HFF-Myc (cell line): ENCODE measurements around the gene KPNA1.

Experiments used
- DNase-seq: peaks from one replicate; pipeline ENCODE4 v3.0.0-alpha.2; 2011; ENCODE audit warnings: low read depth; ENCODE audit errors: extremely low read depth
- H3K4me3 ChIP-seq: replicated peaks from 2 replicates; pipeline ENCODE4 v1.5.1; 2011; ENCODE audit warnings: low read depth, mild to moderate bottlenecking, control low read depth, low read length
- CTCF ChIP-seq: IDR thresholded peaks from 2 replicates; pipeline ENCODE4 v1.5.1; 2012; ENCODE audit warnings: mild to moderate bottlenecking, low read depth, low read length, control low read depth; ENCODE audit errors: missing control alignments

The KPNA1 gene

GRCh38 chr3:122410639-122411038 lies 104.1 kb downstream of the KPNA1 start:
- TF ChIP-seq CTCF, result no peak
- no peak for DNase-seq

GRCh38 chr3:122410111-122410510 lies 104.6 kb downstream of the KPNA1 start:
- no peak for TF ChIP-seq CTCF
- no peak overlapping the region for H3K4me3 ChIP-seq
- DNase-seq, result no peak

More at GRCh38 chr3:122410639-122411038, 104.1 kb downstream of the KPNA1 start:
- H3K4me3 ChIP-seq, result no peak overlapping the region

GRCh38 chr3:122409446-122409845 lies 105.3 kb downstream of the KPNA1 start:
- DNase-seq, result no peak
- no peak overlapping the region for H3K4me3 ChIP-seq
- TF ChIP-seq CTCF, result no peak

- no peak for TF ChIP-seq CTCF
- DNase-seq, result no peak
- H3K4me3 ChIP-seq, result no peak overlapping the region
Measured at GRCh38 chr3:122407946-122408345, 106.8 kb downstream of the KPNA1 start.

GRCh38 chr3:122406198-122406597 lies 108.5 kb downstream of the KPNA1 start:
- no peak overlapping the region for H3K4me3 ChIP-seq
- no peak for TF ChIP-seq CTCF
- no peak for DNase-seq

GRCh38 chr3:122405015-122405414 lies 109.7 kb downstream of the KPNA1 start:
- no peak for TF ChIP-seq CTCF

GRCh38 chr3:122403489-122403888 lies 111.2 kb downstream of the KPNA1 start:
- H3K4me3 ChIP-seq, result no peak overlapping the region
- TF ChIP-seq CTCF, result no peak
- no peak for DNase-seq

More at GRCh38 chr3:122405015-122405414, 109.7 kb downstream of the KPNA1 start:
- no peak overlapping the region for H3K4me3 ChIP-seq
- no peak for DNase-seq
